ENCODE data around the gene FHL3. TPM values are rescaled to one million over a fixed set of nuclear protein-coding genes. Genes with fewer than 3 reads are reported as not detected.
A peak's percentile ranks its signal among the peaks of the same experiment; 100 is the strongest.

The FHL3 gene
- polyA plus RNA-seq, 1 of the 3 experiments (the other 2 are of a cell fraction), result 6.8 TPM

GRCh38 chr1:38009088-38009840, 4.0 kb upstream of the FHL3 start:
- Histone ChIP-seq H4K20me1 (ENCODE audit: insufficient read depth) (no peaks in the 10 kb centered on the region), H2AFZ (ENCODE audit: low read depth) (peak overlapping the region; percentile 27; the same call in 1 of the 2 replicates), H3K79me2 (ENCODE audit: insufficient read depth) (peaks cover 22% of the 10 kb centered on the region), H3K4me1 (ENCODE audit: control insufficient read depth in 1 of 2, insufficient read depth in 2 of 2, low read depth in 1 of 2, low read length in 1 of 2) (peaks cover 5 to 11% of the 10 kb centered on the region in 2 experiments; a peak in 2 of 4 replicates), H3K27me3 (ENCODE audit: insufficient read depth) (no peaks in the 10 kb centered on the region), H3K9ac (peak overlapping the region; percentile 35; the same call in 1 of the 2 replicates), H3K9me2 (no peaks in the 10 kb centered on the region), H3K4me3 (ENCODE audit: low read depth in 2 of 2, low read length in 1 of 2) (no peak overlapping the region), H3K36me3 (replicated peaks in 1 of 2; ENCODE audit: control insufficient read depth in 1 of 2, insufficient read depth in 2 of 2, low read length in 1 of 2) (peaks cover 0 to under 1% of the 10 kb centered on the region in 2 experiments), H3F3A (replicated peaks; ENCODE audit: insufficient read depth) (peaks cover 4% of the 10 kb centered on the region), H3K27ac (ENCODE audit: low read depth in 2 of 2, low read length in 1 of 2) (0 out of 4 replicates have a peak overlapping the region, but pooled peaks of 1 of the 2 experiments have one; percentile 19), H3K4me2 (no peak overlapping the region), H3K9me3 (no peaks in the 10 kb centered on the region)
- POLR2A ChIA-PET, result no interaction called here
- 85% methylated on average over 8 of the region's 8 CpGs for WGBS (ENCODE audit: low lambda C conversion rate)
- CTCF ChIA-PET, result interaction anchor here (0.8 to 1.8 kb wide), 6 partner anchors 9 to 62 kb away, joined by 3 to 5 read pairs (median 4); partner anchors contain the start of gene SF3A3
- DNase-seq, result no peak
- TF ChIP-seq CTCF (IDR thresholded peaks at IDR 0.05), result no peak
- no peak for TF ChIP-seq ELF1 (IDR thresholded peaks at IDR 0.05)
- TF ChIP-seq YY1 (IDR thresholded peaks at IDR 0.05; ENCODE audit: low read depth), result no peak
- no peak for TF ChIP-seq RFX5 (IDR thresholded peaks at IDR 0.05; ENCODE audit: low read length)
- TF ChIP-seq TEAD4 (IDR thresholded peaks at IDR 0.05; ENCODE audit: borderline replicate concordance, insufficient read depth), result no peak
- TF ChIP-seq NRF1 (IDR thresholded peaks at IDR 0.05; ENCODE audit: low read depth, low read length), result no peak
- TF ChIP-seq NFIC (IDR thresholded peaks at IDR 0.05; ENCODE audit: borderline replicate concordance), result no peak
- TF ChIP-seq EP300 (IDR thresholded peaks at IDR 0.05; ENCODE audit: borderline replicate concordance in 1 of 2, low read depth in 1 of 2, low read length in 1 of 2), result no peak
- no peak for TF ChIP-seq RXRA (IDR thresholded peaks at IDR 0.05; ENCODE audit: borderline replicate concordance, low read depth)
- TF ChIP-seq USF2 (IDR thresholded peaks at IDR 0.05; ENCODE audit: borderline replicate concordance, low read depth, low read length), result no peak
- TF ChIP-seq FOXM1 (IDR thresholded peaks at IDR 0.05; ENCODE audit: low read depth), result no peak
- TF ChIP-seq IRF3 (IDR thresholded peaks at IDR 0.05; ENCODE audit: low read depth, low read length), result no peak
- TF ChIP-seq EZH2phosphoT487 (IDR thresholded peaks at IDR 0.05; ENCODE audit: borderline replicate concordance, low read depth), result no peak
- no peak for TF ChIP-seq TCF12 (IDR thresholded peaks at IDR 0.05)
- no peak for TF ChIP-seq RAD21 (IDR thresholded peaks at IDR 0.05; ENCODE audit: low read length)
- TF ChIP-seq JUND (IDR thresholded peaks at IDR 0.05), result no peak
- no peak for TF ChIP-seq MEF2A (IDR thresholded peaks at IDR 0.05; ENCODE audit: borderline replicate concordance, low read depth)
- TF ChIP-seq PBX3 (IDR thresholded peaks at IDR 0.05), result no peak
- TF ChIP-seq USF1 (IDR thresholded peaks at IDR 0.05; ENCODE audit: borderline replicate concordance, low read depth), result no peak
- no peak for TF ChIP-seq FOSL2 (IDR thresholded peaks at IDR 0.05; ENCODE audit: borderline replicate concordance, low read depth)
